Right cardiac atrium (tissue), 5 donors: ENCODE measurements around the gene PTPRN2. TPM values are rescaled to one million over a fixed set of nuclear protein-coding genes. Genes with fewer than 3 reads are reported as not detected.

Experiments used
- ATAC-seq, 2 donors: fragments of 200-7000 bp; cut with Tn5 transposase; one replicate each; pipeline versions ENCODE4 v1.8.0 to v1.9.1; 2020; ENCODE audit warnings: moderate library complexity in 2 of 2, mild to moderate bottlenecking in 1 of 2
- DNase-seq, 3 donors: peaks; one replicate each; pipeline ENCODE4 v3.0.0-alpha.2; 2020
- H3K27ac ChIP-seq: one replicate; pipeline ENCODE4 v1.5.1; 2013; ENCODE audit warnings: mild to moderate bottlenecking, low read length, control low read depth, moderate library complexity
- H3K27me3 ChIP-seq: one replicate; pipeline ENCODE4 v1.6.1; 2013; ENCODE audit not compliant: control insufficient read depth, insufficient read depth
- H3K4me1 ChIP-seq: one replicate; pipeline ENCODE4 v1.6.1; 2013; ENCODE audit warnings: low read length; ENCODE audit not compliant: control insufficient read depth, insufficient read depth
- H3K4me3 ChIP-seq: one replicate; pipeline ENCODE4 v1.5.1; 2013; ENCODE audit warnings: low read length, control low read depth
- H3K9me3 ChIP-seq: one replicate; pipeline ENCODE4 v1.6.1; 2013; ENCODE audit warnings: low read length; ENCODE audit not compliant: control insufficient read depth
- WGBS: extraction: QIAGEN DNeasy Blood & Tissue Kit; methylation state at CpG from one replicate; pipeline ENCODE4 v1.1.7; 2013; 5-methylcytosine and 5-hydroxymethylcytosine counted together
- intact Hi-C, 4 donors: fragments of 100-400 bp; cut with DNase I; formaldehyde crosslinking; loops; one replicate each; pipeline versions ENCODE4 v1.11.0 to v1.14.0; 2022 to 2023
- polyA plus RNA-seq: library from polyadenylated mRNA; stranded (reverse); fragments of 200-250 nt; gene quantifications from one replicate; pipeline ENCODE4 v1.2.3, GENCODE V29; 2013
- total RNA-seq, 4 donors: library from RNA; stranded (reverse); fragmentation: NEBNext Ultra II Directional; extraction: Animal tissue kit (Norgen Biotek cat#: 25700); gene quantifications; one replicate each; pipeline ENCODE4 v1.2.1, GENCODE V29; 2021
- donor health status: healthy with polysubstance abuse.
- donor health status: DM: no; HTN: yes; CAD: no.
- donor health status: DM: no; HTN: no; CAD: no.
- donor health status: DM: no; HTN: yes; CAD: no; lungs with severe emphysema.
- donor health status: DM: yes; HTN: yes; CAD: no.

PTPRN2 gene
- total and polyA plus RNA-seq, 5 donors: 1.5 to 3.9 (median 1.9) TPM

GRCh38 chr7:158061026-158061630, 526.5 kb downstream of the PTPRN2 start:
- ATAC-seq (no peak), DNase-seq (peak in 1 of 3 donors; percentile 32)
- H3K27me3 ChIP-seq: no peaks in the 10 kb centered on the region
- WGBS: 90% methylated on average over 28 of the region's 28 CpGs
- no peak overlapping the region for H3K4me3 ChIP-seq
- no peak overlapping the region for H3K27ac ChIP-seq
- no peaks in the 10 kb centered on the region for H3K4me1 ChIP-seq
- intact Hi-C loops: no loop called here
- no peaks in the 10 kb centered on the region for H3K9me3 ChIP-seq

GRCh38 chr7:158060216-158060615, 527.4 kb downstream of the PTPRN2 start:
- ATAC-seq: no peak
- intact Hi-C loops: no loop called here
- Histone ChIP-seq H3K4me3 (no peak overlapping the region), H3K4me1 (no peaks in the 10 kb centered on the region), H3K27me3 (no peaks in the 10 kb centered on the region), H3K9me3 (no peaks in the 10 kb centered on the region), H3K27ac (no peak overlapping the region)
- WGBS: 91% methylated on average over 13 of the region's 13 CpGs
- DNase-seq: peak in 1 of 3 donors; percentile 11

GRCh38 chr7:158057446-158057845, 530.2 kb downstream of the PTPRN2 start:
- Histone ChIP-seq H3K27me3 (no peaks in the 10 kb centered on the region), H3K27ac (no peak overlapping the region), H3K9me3 (no peaks in the 10 kb centered on the region), H3K4me3 (no peak overlapping the region), H3K4me1 (no peaks in the 10 kb centered on the region)
- ATAC-seq (no peak), DNase-seq (peak in 1 of 3 donors; percentile 30)
- intact Hi-C loops: no loop called here
- WGBS: 83% methylated on average over 8 of the region's 8 CpGs

GRCh38 chr7:158056761-158057160, 530.9 kb downstream of the PTPRN2 start:
- Histone ChIP-seq H3K27ac (no peak overlapping the region), H3K4me3 (no peak overlapping the region), H3K4me1 (no peaks in the 10 kb centered on the region), H3K9me3 (no peaks in the 10 kb centered on the region), H3K27me3 (no peaks in the 10 kb centered on the region)
- intact Hi-C loops: no loop called here
- ATAC-seq (no peak), DNase-seq (peak in 1 of 3 donors; percentile 12)
- 84% methylated on average over 17 of the region's 17 CpGs for WGBS

- ATAC-seq (no peak), DNase-seq (peak in 1 of 3 donors; percentile 20)
- no peak overlapping the region for H3K27ac ChIP-seq
- H3K27me3 ChIP-seq: no peaks in the 10 kb centered on the region
- H3K4me3 ChIP-seq: no peak overlapping the region
- no peaks in the 10 kb centered on the region for H3K9me3 ChIP-seq
- no peaks in the 10 kb centered on the region for H3K4me1 ChIP-seq
- intact Hi-C loops: no loop called here
- WGBS: 85% methylated on average over 17 of the region's 17 CpGs
Measured at GRCh38 chr7:158055726-158056510, 531.7 kb downstream of the PTPRN2 start.

GRCh38 chr7:158054611-158055010, 533.0 kb downstream of the PTPRN2 start:
- no peak overlapping the region for H3K4me3 ChIP-seq
- H3K4me1 ChIP-seq: no peaks in the 10 kb centered on the region
- WGBS: 85% methylated on average over 11 of the region's 11 CpGs
- ATAC-seq (no peak), DNase-seq (peak in 1 of 3 donors; percentile 40)
- intact Hi-C loops: no loop called here
- H3K9me3 ChIP-seq: no peaks in the 10 kb centered on the region
- H3K27me3 ChIP-seq: no peaks in the 10 kb centered on the region
- no peak overlapping the region for H3K27ac ChIP-seq

- no peak overlapping the region for H3K4me3 ChIP-seq
- ATAC-seq: no peak
- no peaks in the 10 kb centered on the region for H3K9me3 ChIP-seq
- no peaks in the 10 kb centered on the region for H3K27me3 ChIP-seq
- no peak for DNase-seq
- 89% methylated on average over 8 of the region's 8 CpGs for WGBS
- no peak overlapping the region for H3K27ac ChIP-seq
- H3K4me1 ChIP-seq: no peaks in the 10 kb centered on the region
- intact Hi-C loops: no loop called here
Measured at GRCh38 chr7:158054081-158054480, 533.5 kb downstream of the PTPRN2 start.

GRCh38 chr7:158053183-158053915, 534.3 kb downstream of the PTPRN2 start:
- Histone ChIP-seq H3K27ac (no peak overlapping the region), H3K9me3 (no peaks in the 10 kb centered on the region), H3K27me3 (no peaks in the 10 kb centered on the region), H3K4me3 (no peak overlapping the region), H3K4me1 (no peaks in the 10 kb centered on the region)
- intact Hi-C loops: no loop called here
- WGBS: 86% methylated on average over 14 of the region's 14 CpGs
- ATAC-seq (no peak), DNase-seq (no peak)

- DNase-seq (no peak), ATAC-seq (no peak)
- 81% methylated on average over 24 of the region's 24 CpGs for WGBS
- Histone ChIP-seq H3K9me3 (no peaks in the 10 kb centered on the region), H3K27me3 (no peaks in the 10 kb centered on the region), H3K4me3 (no peak overlapping the region), H3K4me1 (no peaks in the 10 kb centered on the region), H3K27ac (no peak overlapping the region)
- intact Hi-C loops: no loop called here
Measured at GRCh38 chr7:158052381-158053060, 535.1 kb downstream of the PTPRN2 start.

GRCh38 chr7:158051776-158052175, 535.8 kb downstream of the PTPRN2 start:
- intact Hi-C loops: no loop called here
- no peak overlapping the region for H3K4me3 ChIP-seq
- no peaks in the 10 kb centered on the region for H3K9me3 ChIP-seq
- ATAC-seq: no peak
- no peaks in the 10 kb centered on the region for H3K27me3 ChIP-seq
- no peaks in the 10 kb centered on the region for H3K4me1 ChIP-seq
- H3K27ac ChIP-seq: no peak overlapping the region
- no peak for DNase-seq
- WGBS: 82% methylated on average over 6 of the region's 6 CpGs
